ENCODE measurements around the gene COL15A1.

DNA sequence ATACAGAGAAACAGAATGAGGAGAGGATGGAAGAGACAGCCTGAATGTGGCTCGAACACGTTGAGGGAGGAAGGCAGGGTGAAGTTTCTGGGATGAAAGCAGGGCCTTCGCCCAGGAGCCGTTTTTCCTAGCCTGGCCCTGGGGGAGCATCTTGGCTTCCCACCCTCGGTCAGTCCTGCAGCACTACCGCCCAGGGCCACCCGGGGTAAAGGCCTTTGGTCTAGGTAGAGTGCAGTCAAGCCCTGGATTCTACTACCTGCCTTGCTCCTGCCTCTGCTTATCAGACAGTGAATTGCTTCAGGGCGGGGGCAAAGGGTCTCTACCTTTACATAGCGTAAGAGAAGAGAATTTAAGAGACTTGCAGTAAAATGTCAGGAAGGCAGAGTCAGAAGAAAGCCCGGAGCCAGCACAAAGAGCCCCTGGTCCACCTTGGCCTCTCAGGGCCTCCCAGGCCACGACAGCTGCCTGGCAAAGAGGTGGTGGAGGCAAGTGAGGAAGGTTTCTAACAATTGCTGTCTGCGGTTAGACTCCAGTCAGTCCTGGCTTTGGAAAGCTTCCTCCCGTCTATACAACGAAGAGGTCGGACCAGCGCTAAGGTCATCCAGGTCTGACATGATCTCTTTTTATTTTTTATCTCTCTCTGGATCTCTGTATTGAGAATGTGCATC is 17.9 kb downstream of the COL15A1 start:
- TF ChIP-seq, protein P1, sequence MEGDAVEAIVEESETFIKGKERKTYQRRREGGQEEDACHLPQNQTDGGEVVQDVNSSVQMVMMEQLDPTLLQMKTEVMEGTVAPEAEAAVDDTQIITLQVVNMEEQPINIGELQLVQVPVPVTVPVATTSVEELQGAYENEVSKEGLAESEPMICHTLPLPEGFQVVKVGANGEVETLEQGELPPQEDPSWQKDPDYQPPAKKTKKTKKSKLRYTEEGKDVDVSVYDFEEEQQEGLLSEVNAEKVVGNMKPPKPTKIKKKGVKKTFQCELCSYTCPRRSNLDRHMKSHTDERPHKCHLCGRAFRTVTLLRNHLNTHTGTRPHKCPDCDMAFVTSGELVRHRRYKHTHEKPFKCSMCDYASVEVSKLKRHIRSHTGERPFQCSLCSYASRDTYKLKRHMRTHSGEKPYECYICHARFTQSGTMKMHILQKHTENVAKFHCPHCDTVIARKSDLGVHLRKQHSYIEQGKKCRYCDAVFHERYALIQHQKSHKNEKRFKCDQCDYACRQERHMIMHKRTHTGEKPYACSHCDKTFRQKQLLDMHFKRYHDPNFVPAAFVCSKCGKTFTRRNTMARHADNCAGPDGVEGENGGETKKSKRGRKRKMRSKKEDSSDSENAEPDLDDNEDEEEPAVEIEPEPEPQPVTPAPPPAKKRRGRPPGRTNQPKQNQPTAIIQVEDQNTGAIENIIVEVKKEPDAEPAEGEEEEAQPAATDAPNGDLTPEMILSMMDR (optimal IDR thresholded peaks at IDR 0.05 in 1 of 3, IDR thresholded peaks at IDR 0.05 in 1 of 3, conservative IDR thresholded peaks at IDR 0.05 in 1 of 3; ENCODE audit: extremely low read depth in 1 of 3, insufficient read depth in 2 of 3, low read length in 3 of 3): no peak
- no peak for TF ChIP-seq EZH2 (IDR thresholded peaks at IDR 0.05; ENCODE audit: low read length)
